ENCODE results near the gene DNAJB4.
"Not testable (repeated sequence)": the region's sequence is repeated elsewhere in the genome, so short reads cannot be mapped to it uniquely, and the experiment has no call there.

Gene DNAJB4

DNA sequence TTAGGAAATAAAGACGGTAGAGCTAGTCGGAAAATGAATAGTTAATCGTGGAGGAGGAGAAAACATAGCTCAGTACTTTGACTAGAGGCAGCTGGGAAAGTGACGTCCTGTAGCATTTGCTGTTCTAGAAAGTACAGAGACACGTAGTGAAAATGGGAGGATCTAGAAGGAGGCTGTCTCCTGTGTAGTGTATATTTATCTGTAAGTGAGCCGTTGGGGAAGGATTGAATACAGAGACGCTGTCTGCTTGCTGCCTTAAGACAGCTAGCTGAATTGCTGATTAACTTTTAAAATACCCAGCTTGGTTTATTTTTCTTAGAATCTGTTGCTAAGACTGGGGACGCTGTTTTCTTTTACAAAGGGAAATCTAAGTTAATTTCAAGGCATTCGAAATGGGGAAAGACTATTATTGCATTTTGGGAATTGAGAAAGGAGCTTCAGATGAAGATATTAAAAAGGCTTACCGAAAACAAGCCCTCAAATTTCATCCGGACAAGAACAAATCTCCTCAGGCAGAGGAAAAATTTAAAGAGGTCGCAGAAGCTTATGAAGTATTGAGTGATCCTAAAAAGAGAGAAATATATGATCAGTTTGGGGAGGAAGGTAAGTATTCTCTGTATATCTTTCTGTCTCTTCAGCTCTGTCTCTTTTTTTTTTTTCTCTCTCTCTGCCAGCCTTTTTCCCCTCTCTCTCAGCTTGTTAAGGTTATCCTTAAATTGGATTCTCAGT, at the start of gene DNAJB4:
DNAJB4 (plus strand) TSS at position 221 of the 729 bp plus-strand sequence; CDS start at position 393, 172 bp downstream.
- peak; percentile 77 for DNase-seq

DNA sequence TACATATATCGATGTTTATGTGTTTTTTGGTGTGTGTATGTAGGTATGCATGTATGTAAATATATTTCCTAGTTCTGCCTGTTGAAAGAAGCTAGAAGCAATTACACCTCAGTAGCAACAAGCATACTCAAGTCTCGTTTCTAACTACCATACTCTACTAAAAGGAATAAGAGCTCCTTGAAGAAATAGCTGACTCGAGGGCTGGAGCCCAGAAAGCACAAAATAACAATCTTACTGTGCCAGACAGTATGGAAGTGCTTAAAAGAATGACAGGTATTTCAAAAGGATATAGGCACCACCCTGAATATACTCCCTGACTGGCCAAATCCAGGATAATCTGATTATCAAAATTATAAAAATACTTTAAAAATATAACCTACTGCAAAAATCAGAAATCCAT, 49.0 kb upstream of the DNAJB4 start:
- no peak for DNase-seq

DNA sequence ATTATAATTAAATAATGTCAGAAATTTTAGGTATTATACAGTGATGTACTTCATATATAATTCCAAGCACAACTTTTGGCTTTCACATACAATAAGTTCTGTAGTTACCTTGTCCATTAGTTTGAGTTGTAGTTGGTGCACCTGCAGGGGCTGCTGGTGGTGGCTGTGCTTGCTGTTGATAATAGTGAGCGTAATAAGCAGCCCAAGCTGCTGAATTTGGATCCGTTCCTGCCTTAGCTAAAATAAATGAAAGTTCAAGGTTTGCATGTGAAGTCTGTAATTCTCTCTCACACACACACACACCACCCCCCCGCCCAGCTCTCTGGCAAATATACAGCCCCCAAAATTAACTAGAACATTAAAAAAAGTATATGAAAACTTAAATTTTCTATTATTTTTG, 48.3 kb upstream of the DNAJB4 start:
- DNase-seq = no peak

DNA sequence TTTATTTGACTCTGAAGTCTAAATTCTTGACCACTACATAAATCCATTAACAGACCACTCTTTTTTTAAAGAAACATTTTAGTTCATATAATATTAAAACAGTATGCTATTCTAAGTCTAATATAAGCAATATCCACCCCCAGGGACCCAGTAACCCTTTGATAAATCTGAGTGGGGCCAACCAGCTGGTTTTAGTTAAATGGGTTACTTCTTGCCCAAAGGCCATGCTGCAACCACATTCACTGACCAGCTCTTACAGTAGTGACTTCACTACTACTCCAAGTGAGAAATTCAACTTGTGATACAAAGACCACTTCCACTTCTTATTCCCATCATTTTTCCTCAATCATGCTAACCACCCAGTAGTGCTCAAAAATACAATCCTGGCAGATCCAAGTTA, 46.3 kb upstream of the DNAJB4 start:
- DNase-seq = no peak

DNA sequence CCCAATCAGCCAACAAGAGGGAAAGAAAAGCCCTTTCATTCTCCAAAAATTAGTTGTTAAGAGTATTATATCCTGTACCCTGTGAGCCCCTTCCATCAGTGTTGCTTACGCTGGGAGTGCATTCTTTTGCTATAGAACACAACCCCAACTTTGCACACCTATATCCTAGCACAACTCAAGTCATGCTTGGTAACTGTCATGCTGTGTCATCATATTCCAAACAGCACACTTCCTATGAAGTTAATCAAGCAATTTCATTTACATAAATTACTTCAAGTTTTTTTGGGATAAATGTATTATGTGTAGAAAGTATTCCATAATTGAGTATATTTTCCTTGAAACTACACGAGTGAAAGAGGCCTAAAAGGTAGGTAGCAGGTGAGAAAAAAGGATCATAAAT, 45.9 kb upstream of the DNAJB4 start:
- no peak for DNase-seq

DNA sequence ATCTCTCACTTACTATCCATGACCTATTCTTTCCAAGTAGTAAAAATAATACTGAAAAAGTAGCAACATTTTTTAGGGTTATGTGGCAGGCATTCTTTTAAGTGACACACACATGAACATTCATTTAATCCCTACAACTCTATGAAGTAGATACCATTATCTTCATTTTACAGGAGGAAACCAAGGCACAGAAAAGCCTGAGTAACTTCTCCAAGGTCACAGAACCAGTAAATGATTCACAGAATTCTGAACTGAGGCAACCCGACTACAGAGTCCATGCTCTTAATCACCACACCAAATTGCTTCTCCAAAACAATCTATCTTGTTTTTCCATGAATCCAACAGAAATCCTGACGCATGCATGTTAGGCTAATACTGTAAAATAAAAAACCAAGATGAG, 43.3 kb upstream of the DNAJB4 start:
- DNase-seq = no peak

DNA sequence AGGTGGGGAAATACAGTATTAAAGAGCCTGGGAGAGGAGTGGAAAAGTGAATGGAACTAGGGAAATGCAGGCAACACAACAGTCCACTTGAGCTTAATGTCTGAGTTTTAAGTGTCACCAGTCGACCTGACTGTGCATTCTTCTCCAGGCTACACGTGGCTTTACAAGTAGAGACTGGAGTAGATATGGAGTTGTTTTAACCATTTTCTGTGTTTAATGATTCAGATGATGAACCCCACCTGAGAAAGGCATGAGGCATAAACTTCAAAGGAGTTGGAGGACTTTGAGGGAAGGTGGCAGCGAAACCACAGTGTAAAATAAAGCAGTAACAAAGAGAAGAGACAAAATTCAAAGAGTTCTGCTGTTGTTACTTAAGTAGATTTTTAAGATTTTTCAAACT, 38.4 kb upstream of the DNAJB4 start:
- DNase-seq = no peak

DNA sequence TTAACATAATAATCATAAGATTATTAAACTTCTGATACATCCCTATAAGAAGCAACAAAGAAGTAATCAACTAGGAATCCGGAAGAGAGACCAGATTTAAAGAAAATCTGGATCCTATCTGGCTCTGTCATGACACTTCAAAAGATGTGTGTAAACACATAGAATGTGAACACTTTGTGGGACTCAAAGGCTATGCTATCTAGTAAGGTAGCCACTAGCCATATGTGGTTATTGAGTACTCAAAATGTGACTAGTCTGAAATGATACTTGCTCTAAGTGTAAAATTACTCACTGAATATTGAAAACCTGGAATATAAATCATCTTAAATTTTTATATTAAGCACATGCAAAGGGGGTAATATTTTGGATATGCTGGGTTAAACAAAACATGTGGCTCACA, 34.5 kb upstream of the DNAJB4 start:
- DNase-seq = no peak

DNA sequence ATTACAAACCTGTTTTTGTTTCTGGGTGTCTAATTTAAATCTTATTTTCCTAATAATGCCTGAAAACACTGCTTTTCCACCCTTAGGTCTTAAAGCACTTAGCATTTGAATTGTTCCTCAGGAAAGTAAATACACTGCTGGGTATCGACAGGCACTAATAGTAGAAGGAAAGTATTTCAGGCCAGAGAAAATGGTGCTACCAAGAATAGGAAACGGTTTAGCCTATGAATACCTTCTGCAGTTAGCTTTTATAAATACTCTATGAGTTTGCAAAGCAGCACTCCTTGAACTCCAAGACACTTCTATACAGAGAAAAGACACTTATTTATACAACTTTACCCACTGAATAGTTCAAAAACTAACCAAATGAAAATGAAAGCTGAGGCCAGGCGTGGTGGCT, 32.7 kb upstream of the DNAJB4 start:
- no peak for DNase-seq

DNA sequence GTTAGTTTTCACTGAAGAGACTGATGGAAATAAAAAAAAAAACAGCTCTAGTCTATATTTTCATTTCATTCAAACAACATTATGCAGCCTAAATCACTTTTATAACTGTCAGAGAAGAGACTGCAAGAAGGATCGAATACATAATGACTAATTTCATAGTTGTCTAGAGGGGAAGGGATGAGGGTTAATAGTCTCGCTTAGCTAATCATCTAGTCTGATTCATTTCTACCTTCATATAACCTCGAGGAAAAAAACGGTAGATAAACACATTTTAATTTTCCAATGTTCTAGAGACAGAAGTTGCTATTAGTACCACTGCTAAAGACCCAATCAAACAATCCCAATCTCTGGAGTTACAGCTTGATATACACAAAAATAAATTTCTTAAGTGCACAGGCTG, 29.4 kb upstream of the DNAJB4 start:
- no peak for DNase-seq

DNA sequence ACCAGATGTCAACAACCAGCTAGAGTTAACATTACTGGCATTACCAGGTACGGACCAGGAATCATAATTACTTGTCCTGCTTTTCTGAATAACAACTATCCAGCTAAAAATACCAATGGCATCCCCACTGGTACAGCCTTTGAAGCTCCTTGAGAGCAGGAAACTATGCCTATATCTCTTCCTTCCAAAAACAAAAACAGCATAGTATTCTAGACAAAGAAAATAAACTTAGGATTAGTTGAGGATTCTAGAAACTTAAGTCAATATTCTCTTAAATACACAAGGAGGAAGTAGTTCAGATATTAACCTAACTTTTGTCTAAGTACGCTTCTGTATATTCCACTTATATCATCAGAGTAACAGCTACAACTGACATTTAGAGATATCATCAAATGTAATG, 28.8 kb upstream of the DNAJB4 start:
- DNase-seq = no peak

DNA sequence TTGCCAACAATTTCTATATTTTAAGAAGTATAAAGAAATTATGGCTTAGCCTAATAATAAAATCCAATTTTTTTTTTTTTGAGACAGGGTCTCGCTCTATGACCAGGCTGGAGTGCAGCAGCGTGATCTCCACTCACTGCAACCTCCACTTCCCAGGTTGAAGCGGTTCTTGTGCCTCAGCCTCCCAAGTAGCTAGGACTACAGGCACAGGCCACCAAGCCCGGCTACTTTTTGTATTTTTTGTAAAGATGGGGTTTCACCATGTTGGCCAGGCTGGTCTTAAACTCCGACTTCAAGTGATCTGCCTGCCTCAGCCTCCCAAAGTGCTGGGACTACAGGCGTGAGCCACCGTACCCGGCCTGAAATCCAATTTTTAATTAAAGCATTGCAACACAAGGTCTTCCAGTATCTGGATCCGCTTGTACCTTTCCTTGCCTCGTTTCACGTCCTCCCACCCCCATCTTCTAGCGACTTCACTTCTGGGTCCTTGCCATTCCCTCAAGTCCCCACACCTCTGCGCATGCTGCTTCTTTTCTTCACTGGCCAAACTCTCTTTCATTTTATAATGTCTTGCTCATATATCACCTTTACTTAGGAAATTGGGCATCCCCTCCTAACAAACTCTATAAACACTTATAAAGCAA, 28.2 kb upstream of the DNAJB4 start:
- no peak for DNase-seq

DNA sequence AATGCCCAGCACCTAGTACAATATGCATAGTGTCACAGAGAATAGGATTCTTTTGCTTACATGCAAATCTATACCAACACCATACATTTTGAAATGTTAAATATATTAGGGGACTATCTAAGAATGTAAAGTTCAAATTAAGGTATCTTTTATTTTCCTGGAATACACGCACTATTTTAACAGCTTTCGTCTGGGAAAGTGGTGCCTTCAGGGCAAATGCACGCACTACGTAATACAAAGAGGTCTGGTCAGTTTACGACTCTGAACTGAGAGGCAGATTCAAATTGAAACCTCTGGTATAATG, 26.8 kb upstream of the DNAJB4 start:
- DNase-seq = no peak

DNA sequence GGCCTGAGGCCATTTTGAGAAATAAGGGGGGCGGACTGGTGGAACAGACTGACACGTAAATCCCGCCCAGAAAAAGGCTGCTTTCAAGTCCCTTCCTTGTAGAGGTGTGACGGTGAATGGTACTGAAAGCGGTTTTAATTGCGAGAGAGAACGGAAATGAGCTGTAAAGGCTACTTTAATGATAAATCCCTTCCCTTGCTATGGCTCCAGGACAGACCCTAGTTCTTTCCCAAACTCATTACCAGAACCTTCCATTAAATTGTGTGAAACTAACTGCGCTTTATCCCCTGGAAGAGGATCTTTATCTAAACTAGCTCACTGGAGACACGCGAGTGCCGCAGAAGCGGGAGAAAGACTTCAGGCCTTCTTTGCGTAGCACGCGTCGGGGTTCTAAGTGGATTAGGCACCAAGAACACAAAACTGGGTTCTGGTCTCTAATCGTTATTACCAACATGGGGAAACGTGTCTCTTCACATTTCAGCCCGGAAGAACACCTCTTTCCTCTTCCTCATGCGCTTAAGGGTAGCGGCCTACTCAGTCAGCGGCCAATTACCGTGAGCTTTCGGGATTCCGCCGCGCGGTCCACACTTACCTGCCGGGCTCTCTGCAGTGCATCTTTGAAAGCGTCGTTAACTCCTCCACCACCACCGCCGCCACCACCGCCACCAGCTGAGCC, 26.3 kb upstream of the DNAJB4 start:
- DNase-seq = peak; percentile 88

DNA sequence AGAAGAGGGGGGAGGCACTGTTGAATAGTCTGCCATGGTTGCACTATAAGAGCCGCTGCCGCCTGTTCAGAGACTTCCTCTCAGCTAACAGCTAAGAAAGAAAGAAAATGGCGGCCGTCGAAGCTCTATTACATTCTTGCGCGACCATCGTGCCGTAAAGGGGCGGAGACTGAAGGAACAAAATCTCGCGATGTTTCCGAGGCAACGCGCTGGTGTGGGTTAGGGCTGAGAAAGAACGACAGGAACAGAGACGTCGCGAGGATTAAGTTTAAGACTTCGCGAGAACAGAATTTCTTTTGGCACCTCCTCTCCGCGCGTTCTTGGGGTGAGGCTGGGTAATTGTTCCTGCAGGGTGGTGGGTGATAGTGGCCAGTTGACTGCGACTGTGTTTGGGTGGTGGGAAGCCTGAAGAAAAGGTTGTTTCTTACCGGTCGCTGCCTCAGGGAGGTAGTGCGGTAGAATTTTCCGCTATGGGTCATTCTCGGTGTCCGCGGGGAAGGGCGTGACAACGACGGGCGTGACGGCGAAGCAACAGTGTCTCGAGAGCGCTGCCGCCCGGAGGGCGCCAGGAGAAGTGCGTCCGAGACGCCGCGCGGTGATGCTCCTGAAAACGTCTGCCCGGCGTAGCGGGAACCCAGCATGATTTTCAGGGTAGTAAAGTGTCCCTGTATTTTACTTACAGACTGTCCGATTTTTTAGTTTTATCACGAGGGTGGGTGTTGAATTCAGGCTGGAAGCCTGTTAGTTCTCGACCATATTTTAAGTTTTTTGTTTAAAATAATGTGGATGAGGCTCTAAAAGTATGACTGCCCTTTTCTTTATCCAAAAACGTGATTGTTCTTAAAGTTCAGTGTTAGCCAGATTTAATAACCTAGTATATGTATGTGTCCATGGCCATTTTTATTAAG, 25.5 kb upstream of the DNAJB4 start, which contains the start of gene FUBP1:
FUBP1 (minus strand) TSS at position 104 of the 908 bp plus-strand sequence; CDS start at position 36, 68 bp downstream.
- DNase-seq = peak; percentile 97

DNA sequence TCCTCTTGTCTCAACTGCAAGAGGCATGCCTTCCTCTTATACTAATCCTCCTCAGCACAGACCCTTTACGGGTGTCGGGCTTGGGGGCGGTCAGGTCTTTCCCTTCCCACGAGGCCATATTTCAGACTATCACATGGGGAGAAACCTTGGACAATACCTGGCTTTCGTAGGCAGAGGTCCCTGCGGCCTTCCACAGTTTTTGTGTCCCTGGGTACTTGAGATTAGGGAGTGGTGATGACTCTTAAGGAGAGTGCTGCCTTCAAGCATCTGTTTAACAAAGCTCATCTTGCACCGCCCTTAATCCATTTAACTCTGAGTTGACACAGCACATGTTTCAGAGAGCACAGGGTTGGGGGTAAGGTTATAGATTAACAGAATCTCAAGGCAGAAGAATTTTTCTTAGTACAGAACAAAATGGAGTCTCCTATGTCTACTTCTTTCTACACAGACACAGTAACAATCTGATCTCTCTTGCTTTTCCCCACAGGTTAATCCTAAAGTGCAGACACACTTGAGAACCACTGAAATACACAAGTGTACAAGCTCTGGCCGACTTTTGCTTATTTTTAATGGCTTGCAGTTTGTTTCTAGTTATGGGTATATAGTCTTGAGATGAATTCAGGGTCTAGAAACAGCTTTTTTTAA, 21.3 kb upstream of the DNAJB4 start:
- not testable (repeated sequence) for DNase-seq

DNA sequence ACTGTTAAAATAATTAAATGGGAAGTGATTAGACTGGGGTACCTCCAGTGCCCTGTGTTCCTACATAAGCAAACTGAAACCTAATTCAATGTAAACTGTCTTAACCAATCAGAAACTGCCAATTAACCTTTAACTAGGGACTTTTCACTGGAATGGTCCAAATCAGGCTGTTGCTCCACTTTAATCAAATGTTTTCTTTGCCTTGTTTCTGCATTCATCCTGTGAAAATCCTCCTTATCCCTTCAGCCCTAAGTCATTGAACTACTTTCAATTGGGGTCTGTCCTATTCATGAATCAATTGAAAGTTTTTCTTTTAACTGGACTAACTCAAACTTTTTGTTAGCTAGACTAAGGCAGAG, 20.8 kb upstream of the DNAJB4 start:
- no peak for DNase-seq

DNA sequence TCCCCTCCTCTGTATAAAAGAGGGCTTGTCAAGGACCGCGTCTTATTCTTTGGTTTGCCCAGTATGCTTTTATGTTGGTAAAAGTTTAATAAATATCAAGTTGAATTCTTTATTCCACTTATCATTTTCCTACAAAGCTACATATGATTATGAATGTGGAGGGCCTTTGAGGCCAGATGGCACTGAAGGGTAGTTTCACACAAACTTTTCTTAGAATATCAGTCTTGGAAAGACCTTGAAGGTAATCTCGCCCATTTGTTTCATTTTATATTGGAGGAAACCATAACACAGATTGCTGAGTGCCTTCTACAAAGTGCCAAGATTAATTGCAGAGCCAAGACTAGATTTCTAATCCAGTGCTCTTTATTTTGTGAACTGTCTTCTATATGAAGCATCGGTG, 20.1 kb upstream of the DNAJB4 start:
- DNase-seq = no peak

DNA sequence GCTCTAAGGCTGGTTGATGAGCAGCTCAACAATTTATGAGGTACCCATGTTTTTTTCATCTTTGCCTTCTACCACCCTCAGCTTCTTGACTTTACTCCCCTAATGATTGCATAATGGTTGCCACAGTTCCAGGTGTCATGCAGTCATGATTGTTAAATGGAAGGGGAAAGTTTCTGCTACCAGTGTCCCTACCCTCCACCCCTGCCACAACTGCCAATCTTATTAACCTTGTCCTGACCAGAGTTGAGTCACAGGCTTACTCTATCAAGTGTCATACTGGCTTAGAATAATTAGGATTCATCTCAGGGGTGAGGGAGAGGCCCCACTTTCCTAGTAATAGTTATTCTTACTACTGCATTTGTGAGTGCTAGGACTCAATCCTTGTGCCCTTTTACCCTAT, 17.9 kb upstream of the DNAJB4 start:
- no peak for DNase-seq

DNA sequence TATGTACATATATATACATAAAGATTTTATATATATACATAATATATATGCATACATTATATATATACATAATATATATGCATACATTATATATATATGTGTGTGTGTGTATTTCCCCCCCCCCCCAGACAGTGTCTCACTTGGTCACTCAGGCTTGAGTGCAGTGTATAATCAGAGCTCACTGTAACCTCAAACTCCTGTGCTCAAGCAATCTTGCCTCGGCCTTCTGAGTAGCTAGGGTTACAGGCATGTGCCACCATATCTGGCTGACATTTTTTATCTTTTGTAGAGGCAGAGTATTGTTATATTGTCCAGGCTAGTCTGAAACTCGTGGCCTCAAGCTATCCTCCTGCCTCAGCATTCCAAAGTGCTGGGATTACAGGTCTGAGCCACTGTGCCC, 16.8 kb upstream of the DNAJB4 start:
- no peak for DNase-seq

DNA sequence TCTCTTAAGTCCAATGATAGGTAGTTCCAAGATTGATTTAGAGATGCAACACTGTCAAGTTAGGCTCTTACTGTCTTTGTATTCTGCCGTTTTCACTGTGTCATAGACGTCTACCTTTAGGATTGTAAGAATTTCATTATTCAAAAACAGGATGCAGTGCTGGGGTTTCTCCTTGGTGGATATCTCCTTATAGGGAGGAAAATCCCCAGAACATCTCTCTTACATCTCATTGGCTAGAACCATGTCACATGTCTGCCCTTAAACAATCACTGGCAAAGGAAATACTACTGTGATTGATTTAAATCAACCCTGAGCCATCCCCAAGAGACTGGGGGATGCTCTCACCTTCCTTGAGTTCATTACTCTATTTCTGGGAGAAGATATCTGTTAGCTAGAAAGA, 15.0 kb upstream of the DNAJB4 start:
- no peak for DNase-seq

DNA sequence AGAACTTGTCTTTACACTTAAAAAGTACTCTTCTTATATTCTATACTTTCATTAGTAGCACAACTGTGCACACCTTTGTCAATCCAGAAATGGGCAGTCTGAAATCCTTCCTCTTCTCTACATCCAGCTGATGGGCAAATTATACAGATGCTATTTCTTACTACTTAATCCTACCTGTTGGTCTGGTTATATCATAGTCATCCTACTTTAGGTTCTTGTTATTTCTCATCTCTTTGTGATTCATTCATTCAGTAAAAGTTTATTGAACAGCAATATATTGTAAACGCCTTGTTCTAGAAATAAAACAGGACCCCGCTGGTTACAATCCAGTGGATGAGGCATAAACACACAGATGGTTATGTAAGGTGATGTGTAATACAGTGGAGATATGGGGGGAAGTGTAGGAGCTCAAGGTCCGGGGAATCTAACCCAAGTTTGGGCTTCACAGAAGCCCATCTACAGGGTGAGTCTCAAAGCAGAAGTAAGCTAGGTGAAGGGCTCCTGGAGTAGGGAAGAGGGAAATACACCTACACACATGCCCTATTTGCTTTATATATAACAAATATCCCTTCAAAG, 14.0 kb upstream of the DNAJB4 start:
- DNase-seq = no peak
